HG03135 (cell line): ENCODE results near the gene GPN2.
"Not testable (repeated sequence)": the region's sequence is repeated elsewhere in the genome, so short reads cannot be mapped to it uniquely, and the experiment has no call there.

Source experiments
- ATAC-seq: cut with Tn5 transposase; IDR thresholded peaks from one replicate; pipeline ENCODE4 v1.9.1; 2021; ENCODE audit warnings: mild to moderate bottlenecking, moderate library complexity; ENCODE audit not compliant: unreplicated experiment

GPN2 gene

DNA sequence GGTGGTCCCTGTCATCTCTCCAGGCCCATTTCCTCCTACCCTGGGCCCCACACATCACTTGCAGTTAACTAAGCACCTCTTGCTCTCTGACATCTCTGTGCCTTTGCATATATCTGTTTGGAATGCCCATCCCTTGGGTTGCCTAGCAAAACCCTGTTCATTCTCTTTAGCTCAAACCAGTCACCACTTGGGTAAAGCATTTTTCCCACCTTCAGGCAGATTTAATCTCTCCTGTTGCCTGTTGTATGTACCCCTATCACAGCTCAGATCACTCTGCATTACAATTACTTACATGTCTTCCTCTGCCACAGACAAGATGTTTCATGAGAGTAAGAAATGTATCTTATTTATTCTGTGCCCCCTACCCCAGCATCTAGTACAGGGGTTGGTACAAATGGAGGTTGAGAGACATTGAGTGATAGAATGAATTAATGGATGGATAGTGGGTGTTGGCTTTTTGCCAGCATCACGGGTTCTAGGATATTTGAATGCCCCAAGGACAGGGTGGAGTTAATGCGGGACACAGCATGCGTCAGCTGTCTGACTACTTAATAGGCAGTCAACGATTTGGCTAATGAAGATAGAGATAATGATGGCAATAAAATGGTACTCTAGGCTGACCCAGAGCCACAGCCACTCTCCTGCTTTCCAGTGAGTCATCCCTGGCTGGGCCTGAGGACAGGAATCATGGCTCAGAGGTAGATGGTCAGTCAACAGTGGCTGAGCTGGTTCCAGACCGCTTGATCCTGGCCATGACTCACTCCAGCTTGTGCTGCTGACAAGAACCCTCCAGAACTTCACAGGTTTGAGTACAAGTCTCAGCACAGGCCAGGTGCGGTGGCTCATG lies 17.2 kb upstream of the GPN2 start:
- ATAC-seq: no peak

DNA sequence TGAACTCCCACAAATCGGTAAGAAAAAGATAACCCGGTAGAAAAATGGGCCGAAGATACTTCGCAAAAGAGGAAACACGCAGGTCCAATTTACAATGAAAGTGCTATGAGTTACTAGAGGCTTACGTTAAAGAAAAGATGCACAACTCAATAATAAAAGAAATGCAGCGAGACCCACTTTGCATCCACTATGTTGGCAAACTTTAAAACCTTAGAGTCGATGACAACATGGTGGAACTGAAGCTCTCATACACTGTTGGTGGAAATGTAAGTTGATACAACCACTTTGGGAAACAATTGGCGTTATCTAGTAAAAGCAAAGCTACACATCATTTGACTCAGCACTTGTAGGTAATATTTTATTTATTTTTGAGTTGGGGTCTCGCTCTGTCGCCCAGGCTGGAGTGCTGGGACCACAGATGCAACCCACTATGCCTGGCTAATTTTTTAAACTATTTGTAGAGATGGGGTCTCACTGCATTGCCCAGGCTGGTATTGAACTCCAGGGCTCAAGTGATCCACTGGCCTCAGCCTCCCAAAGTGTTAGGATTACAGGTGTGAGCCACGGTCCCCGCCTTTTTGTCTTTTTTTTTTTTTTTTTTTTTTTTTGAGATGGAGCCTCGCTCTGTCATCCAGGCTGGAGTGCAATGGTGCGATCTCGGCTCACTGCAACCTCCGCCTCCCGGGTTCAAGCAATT lies 10.9 kb upstream of the GPN2 start:
- ATAC-seq: no peak

DNA sequence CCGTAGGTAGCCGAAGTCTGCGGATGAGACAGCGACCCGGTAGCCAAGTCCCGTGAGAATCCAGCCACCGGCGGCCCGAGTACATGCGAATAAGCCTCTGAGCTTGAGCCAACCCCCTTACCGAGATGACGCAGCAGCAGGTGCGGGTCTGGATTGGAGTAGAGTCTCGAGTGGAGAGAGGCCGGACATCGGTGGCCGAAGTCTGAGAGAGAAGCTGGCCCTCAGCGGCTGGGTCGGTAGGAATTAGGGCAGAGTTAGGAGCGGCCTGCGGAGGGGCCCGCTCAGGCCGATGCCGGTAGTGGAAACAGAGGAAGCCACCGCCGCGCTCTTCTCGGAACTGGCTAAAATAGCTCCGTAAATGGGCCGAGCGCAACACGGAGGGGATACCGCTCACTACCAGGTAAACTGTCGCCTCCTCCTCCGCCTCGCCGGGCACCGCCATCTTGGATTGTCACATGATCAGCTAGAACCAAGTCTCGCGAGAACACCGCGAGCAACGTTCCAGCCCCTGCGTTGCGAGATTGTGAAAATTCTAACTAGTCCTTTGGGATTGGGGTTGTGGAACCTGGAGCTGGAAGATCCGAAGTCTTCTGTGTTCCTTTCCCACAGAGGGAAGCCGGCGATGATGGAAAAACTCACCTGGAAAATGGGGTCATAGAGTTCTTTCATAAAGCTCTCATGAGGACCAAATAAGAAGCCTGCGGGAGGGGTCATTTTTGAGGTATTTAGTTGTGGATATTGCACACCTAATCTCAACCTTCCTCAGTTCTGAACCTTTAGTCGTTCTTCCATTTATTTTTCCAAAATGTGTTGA lies 10.1 kb upstream of the GPN2 start, which contains the start of gene GPATCH3:
Gene GPATCH3 (minus strand): TSS at position 467 of the 814 bp plus-strand sequence. CDS start 25 bp downstream, at position 442.
- ATAC-seq: peak; percentile 69

GRCh38 chr1:26897351-26897750 lies 7.3 kb upstream of the GPN2 start:
- no peak for ATAC-seq

GRCh38 chr1:26894263-26894662 lies 4.2 kb upstream of the GPN2 start:
- no peak for ATAC-seq

DNA sequence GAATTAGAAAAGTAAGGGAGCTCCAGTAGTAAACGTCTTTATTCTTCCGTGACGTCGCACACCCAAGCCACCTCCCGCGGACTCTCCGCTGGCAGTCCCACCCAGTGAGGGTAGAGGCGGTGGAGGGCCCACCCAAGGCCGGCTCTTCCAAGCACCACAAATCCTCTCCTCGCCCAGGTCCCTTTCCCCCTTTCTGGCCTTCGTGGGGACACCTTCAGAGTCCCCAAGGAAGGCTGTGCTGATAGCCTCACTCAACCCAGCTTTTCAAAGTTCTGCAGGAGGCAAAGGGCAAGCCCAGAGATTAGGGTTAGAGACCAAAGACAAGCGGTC lies 349 bp upstream of the GPN2 start:
- ATAC-seq: peak; percentile 25

- no peak for ATAC-seq
These were observed 1.9 kb downstream of the GPN2 start for GRCh38 chr1:26888231-26888630.

DNA sequence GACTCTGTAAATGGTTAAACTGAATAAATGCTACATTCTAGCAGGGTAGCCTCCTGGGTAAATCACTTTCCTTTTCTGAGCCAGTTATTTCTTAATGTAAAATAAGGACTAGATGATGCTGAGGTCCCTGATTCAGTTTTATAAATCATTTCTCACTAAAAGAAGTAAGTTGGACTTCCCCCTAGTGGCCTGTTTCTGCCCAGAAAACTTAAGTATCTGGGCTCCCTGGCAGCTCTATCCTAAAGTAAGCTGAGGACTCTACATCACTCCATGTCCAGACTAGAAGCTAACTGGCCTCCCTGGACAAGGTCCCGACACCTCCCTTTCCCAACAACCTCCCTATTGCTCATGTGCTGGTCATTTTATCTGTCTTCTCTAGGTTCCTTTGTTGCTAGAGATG lies 3.0 kb downstream of the GPN2 start:
- ATAC-seq: no peak

GRCh38 chr1:26882696-26883463 lies 7.2 kb downstream of the GPN2 start:
- no peak for ATAC-seq

DNA sequence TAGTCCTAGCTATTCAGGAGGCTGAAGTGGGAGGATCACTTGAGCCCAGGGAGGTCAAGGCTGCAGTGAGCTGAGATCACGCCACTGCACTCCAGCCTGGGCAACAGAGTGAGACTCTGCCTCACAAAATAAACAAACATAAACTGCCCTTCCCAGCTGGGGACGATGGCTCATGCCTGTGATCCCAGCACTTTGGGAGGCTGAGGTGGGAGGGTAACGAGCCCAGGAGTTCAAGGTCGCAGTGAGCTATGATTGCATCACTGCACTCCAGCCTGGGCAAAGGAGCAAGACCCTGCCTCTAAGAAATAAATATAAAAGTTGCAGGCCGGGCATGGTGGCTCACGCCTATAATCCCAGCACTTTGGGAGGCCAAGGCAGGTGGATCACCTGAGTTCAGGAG lies 8.5 kb downstream of the GPN2 start:
- ATAC-seq: not testable (repeated sequence)

DNA sequence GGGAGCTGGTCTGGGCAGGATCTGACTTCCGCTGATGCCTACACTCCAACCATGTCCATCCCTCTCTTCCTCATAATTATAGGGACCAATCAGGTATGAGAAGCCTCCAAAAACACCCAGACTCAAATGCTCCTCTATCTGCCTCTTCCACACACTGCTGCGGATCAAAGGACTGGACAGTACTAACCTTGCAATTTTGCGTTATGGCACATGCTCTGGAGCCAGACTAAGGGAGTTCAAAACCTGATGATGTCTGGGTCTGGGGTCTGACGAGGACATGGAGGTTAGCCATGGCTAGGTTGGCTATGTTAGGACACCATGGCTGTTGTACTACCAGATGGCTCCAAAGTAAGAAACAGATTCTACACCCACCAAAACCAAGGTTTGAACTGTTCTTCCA lies 10.3 kb downstream of the GPN2 start:
- ATAC-seq: no peak

DNA sequence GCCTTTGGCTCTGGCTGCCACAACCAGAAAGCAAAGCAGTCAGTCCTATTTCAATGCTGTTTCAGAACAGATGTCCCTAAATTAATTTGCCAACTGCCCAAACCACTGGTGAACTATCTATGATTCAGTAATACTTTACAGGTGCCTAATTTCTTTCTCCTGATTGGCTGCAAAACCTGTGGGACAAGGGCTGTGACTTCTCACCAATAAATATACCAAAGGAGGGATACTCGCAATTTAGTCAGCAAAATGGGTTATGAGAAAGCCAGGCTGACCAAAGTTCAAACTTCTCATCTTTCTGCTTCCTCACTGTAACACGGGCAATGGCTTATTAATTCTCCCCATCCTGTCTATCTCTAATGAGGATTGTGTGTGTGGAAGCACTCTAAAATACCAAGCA lies 12.8 kb downstream of the GPN2 start:
- no peak for ATAC-seq

- ATAC-seq: no peak
These were observed 15.2 kb downstream of the GPN2 start for GRCh38 chr1:26874896-26875295.

DNA sequence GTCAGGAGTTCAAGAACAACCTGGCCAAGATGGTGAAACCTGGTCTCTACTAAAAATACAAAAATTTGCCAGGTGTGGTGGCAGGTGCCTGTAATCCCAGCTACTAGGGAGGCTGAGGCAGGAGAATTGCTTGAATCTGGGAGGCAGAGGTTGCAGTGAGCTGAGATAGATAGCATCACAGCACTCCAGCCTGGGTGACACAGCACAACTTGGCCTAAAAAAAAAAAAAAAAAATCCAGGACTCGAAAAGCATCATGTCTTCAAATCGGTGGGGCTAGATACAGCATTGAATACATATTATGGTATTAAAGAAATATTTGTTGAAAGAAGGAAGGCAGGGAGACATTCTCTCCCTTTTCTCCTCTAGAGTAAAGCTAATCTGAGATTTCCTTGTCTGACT lies 17.0 kb downstream of the GPN2 start:
- not testable (repeated sequence) for ATAC-seq

DNA sequence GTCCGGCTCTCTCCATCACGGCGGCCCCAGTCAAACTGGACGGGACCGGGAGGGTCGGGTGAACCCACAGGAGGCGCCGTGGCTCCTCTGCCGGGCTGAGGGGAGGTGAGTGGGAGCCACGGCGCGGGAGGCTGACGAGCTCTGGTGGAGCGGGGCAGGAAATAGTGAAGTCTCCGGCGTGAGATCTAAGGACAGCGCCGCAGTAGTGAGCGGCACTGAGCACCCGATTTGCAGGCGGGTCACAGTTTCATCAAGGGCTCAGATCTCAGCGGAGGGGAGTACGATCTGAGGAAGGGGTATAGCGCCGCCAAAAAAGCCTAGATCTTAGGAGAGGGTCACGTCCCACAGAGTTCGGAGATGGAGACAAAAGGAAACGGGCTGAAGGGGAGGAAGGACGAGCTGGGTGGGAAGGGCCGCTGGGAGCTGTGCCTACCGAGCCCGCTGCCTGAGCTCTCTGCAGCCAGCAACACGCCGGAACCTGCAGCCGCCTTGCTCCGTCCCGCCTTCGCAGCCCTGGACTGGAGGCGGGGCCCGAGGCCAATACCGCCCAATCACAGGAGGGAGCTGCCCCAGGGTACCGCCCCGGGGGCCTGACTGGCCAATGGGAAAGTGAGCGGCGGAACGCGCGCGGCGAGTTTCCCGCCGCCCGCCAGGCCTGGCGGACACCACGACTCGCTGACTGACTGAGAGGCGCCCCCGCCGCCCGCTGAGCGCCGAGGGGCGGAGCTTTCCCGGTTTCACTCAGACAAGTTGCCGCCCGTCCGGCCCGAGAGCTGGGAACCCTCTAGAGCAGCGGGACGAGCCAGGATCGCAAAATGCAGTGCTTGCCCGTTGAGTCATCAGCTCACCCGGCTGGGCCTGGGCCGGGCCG lies 25.2 kb downstream of the GPN2 start:
- ATAC-seq: peak; percentile 93

DNA sequence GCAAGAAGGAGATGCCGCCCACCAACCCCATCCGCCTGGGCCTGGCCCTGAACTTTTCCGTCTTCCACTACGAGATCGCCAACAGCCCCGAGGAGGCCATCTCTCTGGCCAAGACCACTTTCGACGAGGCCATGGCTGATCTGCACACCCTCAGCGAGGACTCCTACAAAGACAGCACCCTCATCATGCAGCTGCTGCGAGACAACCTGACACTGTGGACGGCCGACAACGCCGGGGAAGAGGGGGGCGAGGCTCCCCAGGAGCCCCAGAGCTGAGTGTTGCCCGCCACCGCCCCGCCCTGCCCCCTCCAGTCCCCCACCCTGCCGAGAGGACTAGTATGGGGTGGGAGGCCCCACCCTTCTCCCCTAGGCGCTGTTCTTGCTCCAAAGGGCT lies 26.4 kb downstream of the GPN2 start:
- no peak for ATAC-seq

- ATAC-seq: no peak
These were observed 27.1 kb downstream of the GPN2 start, which contains the start of gene SFN for GRCh38 chr1:26862781-26863684. Gene SFN, plus strand, starts transcription at chr1:26863149. Its CDS starts 64 bp downstream, at chr1:26863213.

- ATAC-seq: no peak
These were observed 28.1 kb downstream of the GPN2 start for GRCh38 chr1:26861889-26862378.
